ENCODE measurements around the gene GLB1L3.
"Not testable (repeated sequence)": the region's sequence is repeated elsewhere in the genome, so short reads cannot be mapped to it uniquely, and the experiment has no call there.

The GLB1L3 gene

DNA sequence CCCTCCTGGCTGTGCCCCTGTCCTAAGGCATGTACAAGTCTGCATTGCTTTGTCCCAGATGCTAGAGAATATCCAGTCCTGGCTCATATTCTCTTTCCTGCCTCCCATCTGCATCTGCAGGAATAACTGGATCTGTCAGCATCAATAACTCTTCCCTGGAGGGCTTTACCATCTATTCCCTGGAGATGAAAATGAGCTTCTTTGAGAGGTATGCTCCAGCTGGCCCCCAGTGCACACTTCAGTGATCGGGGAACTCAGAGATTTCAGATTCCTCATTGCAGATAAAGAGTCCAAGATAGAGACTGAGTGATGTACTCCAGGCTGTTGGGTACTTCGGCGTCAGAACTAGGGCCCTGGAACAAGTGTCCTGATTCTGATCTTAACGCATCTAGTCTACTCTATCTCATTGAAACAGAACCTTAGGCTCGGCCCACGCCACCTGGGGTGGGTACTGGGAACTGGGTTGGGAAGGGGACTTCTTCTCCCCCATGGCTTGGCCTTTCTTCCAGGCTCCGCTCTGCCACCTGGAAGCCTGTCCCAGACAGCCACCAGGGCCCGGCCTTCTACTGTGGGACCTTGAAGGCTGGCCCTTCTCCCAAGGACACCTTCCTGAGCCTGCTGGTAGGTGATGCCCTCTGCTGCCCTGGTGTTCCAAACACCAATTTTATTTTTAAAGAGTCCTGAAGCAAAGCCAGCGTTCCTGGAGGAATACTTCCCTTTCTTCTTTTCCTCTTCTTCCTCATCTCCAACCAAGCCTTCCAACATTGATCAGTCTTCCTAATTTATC, 37.8 kb downstream of the GLB1L3 start:
- DNase-seq (ENCODE audit: low read depth) = no peak

DNA sequence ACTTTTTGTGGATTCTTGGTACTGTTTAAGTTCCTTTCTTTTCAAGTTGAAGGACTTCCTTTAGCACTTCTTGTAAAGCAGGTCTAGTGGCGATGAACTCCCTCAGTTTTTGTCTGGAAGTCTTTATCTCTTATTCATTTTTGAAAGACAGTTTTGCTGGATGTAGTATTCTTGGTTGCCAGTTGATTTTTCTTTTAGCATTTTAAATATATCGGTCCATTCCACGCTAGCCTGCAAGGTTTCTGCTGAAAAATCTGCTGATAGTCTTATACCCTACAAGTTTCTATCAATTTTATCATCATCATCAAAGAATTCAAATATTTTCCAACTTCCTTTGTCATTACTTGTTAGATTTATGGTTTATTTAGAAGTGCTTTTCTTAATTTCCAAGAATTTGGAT, 40.9 kb downstream of the GLB1L3 start:
- DNase-seq (ENCODE audit: low read depth) = no peak

DNA sequence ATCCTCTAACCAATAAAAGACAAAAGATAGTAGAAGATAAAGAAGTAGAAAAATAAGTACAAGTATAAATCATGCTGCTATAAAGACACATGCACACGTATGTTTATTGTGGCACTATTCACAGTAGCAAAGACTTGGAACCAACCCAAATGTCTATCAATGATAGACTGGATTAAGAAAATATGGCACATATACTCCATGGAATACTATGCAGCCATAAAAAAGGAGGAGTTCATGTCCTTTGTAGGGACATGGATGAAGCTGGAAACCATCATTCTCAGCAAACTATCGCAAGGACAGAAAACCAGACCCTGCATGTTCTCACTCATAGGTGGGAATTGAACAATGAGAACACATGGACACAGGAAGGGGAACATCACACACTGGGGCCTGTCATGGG, 45.2 kb downstream of the GLB1L3 start:
- DNase-seq (ENCODE audit: low read depth) = not testable (repeated sequence)

GRCh38 chr11:134322553-134322952, 46.4 kb downstream of the GLB1L3 start:
- no peak for DNase-seq (ENCODE audit: low read depth)

GRCh38 chr11:134328433-134328832, 52.3 kb downstream of the GLB1L3 start:
- no peak for DNase-seq (ENCODE audit: low read depth)

DNA sequence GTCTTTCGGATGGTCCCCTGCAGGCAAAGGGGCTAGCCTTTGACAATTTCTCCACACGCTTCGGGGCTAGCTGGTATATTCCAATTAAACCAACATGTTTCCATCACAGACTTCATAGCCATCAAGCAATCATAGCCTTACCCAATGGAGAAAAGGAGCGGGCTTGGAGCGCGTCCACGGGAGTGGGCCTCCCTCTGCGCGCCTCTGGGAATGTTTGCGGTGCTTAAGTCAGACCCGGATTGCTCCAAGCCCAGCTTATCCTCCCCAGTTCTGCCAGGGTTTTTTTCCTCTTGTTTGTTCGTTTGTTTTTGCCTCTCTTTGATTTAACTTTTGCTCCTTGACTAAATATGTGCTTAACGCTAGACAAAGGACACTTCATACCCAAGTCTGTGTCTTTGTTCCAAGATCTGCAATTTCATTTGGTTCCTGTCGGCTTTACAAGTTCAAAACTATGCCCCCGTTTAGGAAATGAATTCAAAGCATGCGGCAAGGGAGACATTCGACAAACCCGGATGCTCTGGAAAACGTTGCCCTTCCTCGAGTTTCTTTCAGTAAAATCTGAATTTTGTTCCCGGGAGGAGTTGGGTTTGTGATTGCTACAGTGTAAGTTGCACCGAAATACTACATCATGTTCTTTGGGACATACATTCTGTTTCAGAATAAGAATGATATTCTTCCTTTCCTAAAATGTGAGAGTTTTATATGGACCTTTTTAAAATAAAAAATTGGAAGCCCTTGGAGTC, 54.6 kb downstream of the GLB1L3 start:
- DNase-seq (ENCODE audit: low read depth) = no peak

GRCh38 chr11:134331354-134332188, 55.4 kb downstream of the GLB1L3 start, which contains the start of gene GLB1L2:
GLB1L2 (plus strand) TSS chr11:134331988; CDS start chr11:134332062, 74 bp downstream.
- peak; percentile 67 for DNase-seq (ENCODE audit: low read depth)

DNA sequence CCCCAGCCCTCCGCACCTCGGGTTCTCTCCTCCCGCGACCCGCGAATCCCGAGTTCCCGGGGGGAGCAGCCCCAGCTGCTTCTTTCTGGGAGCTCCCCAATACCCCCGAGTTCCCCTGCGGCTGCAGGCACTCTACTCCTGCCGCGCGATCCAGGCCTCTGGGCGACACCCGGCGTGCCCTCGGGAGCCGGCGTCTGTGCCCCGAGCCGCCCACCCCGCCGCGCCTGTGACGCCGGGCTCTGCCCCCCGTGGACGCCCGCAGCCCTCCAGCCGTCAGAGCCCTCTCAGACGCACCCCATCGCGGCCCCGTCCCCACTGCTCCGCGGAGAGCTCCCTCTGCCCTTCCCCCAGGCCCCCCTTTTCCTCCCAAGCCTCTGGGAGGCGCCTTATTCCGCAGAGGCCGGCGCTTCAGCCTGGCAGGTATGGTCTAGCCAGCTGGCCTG, 56.0 kb downstream of the GLB1L3 start:
- no peak for DNase-seq (ENCODE audit: low read depth)

- no peak for DNase-seq (ENCODE audit: low read depth)
Measured at GRCh38 chr11:134332782-134333181, 56.6 kb downstream of the GLB1L3 start.

GRCh38 chr11:134333312-134333711, 57.1 kb downstream of the GLB1L3 start:
- DNase-seq (ENCODE audit: low read depth) = no peak

- DNase-seq (ENCODE audit: low read depth) = no peak
Measured at GRCh38 chr11:134333946-134334345, 57.8 kb downstream of the GLB1L3 start.

GRCh38 chr11:134334796-134335571, 58.8 kb downstream of the GLB1L3 start:
- no peak for DNase-seq (ENCODE audit: low read depth)

DNA sequence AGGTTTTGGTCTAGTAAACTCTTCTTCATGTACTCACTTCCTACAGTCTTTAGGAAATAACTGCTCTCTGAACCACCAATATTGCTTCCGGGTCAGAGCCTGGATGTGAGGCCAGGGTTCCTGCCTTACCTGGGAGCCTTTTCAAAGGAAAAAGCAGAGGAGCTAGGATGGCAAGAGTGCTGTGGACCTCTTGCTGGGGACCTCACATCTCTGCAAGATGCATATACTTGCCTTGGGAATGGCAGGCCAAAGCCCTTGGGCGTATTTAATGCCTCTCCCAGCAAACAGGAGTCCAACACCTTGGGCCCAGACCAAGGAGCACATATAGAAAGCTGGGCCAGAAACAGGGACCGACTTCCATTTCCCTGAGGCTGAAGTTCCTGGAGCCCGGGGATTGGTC, 60.9 kb downstream of the GLB1L3 start:
- DNase-seq (ENCODE audit: low read depth) = no peak

- no peak for DNase-seq (ENCODE audit: low read depth)
Measured at GRCh38 chr11:134338068-134338467, 61.9 kb downstream of the GLB1L3 start.

DNA sequence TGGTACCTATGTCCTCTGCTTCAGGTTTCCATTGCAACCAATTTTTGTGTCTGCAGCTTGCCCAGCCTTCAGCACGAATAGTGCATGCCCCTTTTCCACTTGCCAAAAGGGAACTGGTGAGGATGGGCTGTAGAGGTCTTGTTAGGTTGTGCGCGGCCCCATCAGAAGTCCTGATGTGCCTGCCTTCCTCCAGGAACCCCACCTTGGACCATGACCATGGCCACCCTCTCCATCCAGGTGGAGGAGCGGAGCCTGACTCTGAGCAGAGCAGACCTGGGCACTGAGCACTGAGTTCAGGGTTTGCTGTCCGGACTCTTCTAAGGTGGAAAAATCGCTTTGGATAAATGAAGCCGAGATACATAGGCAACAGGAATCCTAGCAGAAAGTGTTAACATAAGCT, 62.5 kb downstream of the GLB1L3 start:
- no peak for DNase-seq (ENCODE audit: low read depth)

- no peak for DNase-seq (ENCODE audit: low read depth)
Measured at GRCh38 chr11:134339756-134340155, 63.6 kb downstream of the GLB1L3 start.

GRCh38 chr11:134340354-134340964, 64.3 kb downstream of the GLB1L3 start:
- DNase-seq (ENCODE audit: low read depth) = no peak

DNA sequence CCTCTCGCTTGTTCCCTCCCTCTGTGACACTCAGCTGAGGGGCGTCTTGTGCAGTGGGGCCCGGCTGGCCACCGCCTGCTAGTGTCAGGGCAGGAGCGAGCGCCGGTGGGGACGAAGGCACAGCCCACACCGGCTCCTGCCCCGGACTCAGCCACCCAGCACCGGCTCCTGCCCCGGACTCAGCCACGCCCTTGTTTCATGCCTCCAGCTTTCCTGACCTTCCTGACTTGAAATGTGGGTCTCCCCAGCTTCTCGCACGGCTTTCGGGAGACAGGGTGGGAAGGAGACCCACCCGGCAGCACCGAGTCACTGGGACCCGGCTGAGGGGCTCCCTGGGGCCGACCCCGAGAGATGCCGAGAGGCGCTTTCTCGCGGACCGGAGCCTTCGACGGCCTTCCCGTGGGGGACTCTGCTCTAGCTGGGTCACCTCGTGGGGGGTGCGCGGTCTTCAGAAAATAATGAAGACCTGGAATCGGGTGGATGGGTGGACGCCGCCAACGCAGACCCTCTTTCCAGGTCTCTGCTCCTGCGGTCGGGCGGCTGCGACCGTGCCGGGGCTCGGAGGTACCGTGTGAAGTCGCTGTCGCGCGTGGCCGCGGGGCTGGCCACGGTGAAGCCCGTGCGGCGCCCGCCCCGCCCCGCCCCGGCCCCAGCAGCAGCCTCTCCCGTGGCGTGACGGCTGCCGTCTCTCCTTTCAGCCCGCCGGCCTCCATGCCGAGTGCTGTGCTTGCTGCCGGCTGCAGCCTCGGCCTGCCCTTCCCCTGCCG, 65.8 kb downstream of the GLB1L3 start:
- DNase-seq (ENCODE audit: low read depth) = no peak

GRCh38 chr11:134342572-134343340, 66.6 kb downstream of the GLB1L3 start:
- no peak for DNase-seq (ENCODE audit: low read depth)

- DNase-seq (ENCODE audit: low read depth) = no peak
Measured at GRCh38 chr11:134343646-134344045, 67.5 kb downstream of the GLB1L3 start.
